Prostate gland (tissue), 2 donors: Measurements from ENCODE around the gene ARHGAP6. TPM values are rescaled to one million over a fixed set of nuclear protein-coding genes. Genes with fewer than 3 reads are reported as not detected.
"Not testable (repeated sequence)": the region's sequence is repeated elsewhere in the genome, so short reads cannot be mapped to it uniquely, and the experiment has no call there.

Experiments used
- DNase-seq: peaks from one replicate; pipeline ENCODE4 v3.0.0-alpha.2; 2019; ENCODE audit warnings: low spot score
- H3K27ac ChIP-seq, 2 donors: fragments of 200-600 bp; sonication (generic); 2 replicates each; pipeline ENCODE4 v1.5.1; 2017 to 2019
- H3K27me3 ChIP-seq: fragments of 200-600 bp; sonication (generic); replicated peaks from 2 replicates; pipeline ENCODE4 v1.5.1; 2019; ENCODE audit not compliant: insufficient read depth
- H3K36me3 ChIP-seq, 2 donors: fragments of 200-600 bp; sonication (generic); 1 replicate in 1 of 2; 2 replicates in 1 of 2; pipeline versions ENCODE4 v1.5.1 to v1.8.1; 2017 to 2019
- H3K4me1 ChIP-seq: fragments of 200-600 bp; sonication (generic); replicated peaks from 2 replicates; pipeline ENCODE4 v1.5.1; 2019
- H3K4me3 ChIP-seq, 2 donors: fragments of 200-600 bp; sonication (generic); 2 replicates each; pipeline ENCODE4 v1.5.1; 2017 to 2019
- H3K9me3 ChIP-seq: fragments of 200-600 bp; sonication (generic); 2 replicates; pipeline ENCODE4 v1.5.1; 2017
- CTCF ChIP-seq, 4 experiments: fragments of 200-600 bp in 2 of 4; fragments of 450-650 bp in 2 of 4; sonication (generic) in 2 of 4; IDR thresholded peaks; 1 replicate in 3 of 4; 2 replicates in 1 of 4; pipeline ENCODE4 v1.5.1; 2016 to 2019; ENCODE audit warnings: antibody characterized with exemption in 4 of 4, mild to moderate bottlenecking in 2 of 4, moderate library complexity in 2 of 4
- POLR2A ChIP-seq: fragments of 450-650 bp; IDR thresholded peaks from one replicate; pipeline ENCODE4 v1.6.1; 2016; ENCODE audit warnings: antibody characterized with exemption, mild to moderate bottlenecking
- POLR2AphosphoS5 ChIP-seq: sonication (generic); formaldehyde crosslinking; IDR thresholded peaks from one replicate; pipeline ENCODE4 v1.6.1; 2017; ENCODE audit warnings: antibody characterized with exemption
- WGBS: methylation state at CpG from one replicate; pipeline ENCODE4 v1.1.5; 2018; 5-methylcytosine and 5-hydroxymethylcytosine counted together
- intact Hi-C: fragments of 100-400 bp; cut with DNase I; formaldehyde crosslinking; loops from one replicate; pipeline ENCODE4 v1.14.2; 2022
- total RNA-seq, 2 donors: library from RNA; depleted of rRNA; stranded (reverse); fragments of >200 nt; gene quantifications; one replicate each; pipeline ENCODE4 v1.1.0, GENCODE V29; 2016

Gene ARHGAP6
- total RNA-seq, 2 donors from 2014 or later, result 72.6 to 73.7 TPM

- H3K27me3 ChIP-seq, result no peaks in the 10 kb centered on the region
- H3K4me1 ChIP-seq, result no peaks in the 10 kb centered on the region
- intact Hi-C loops, result no loop called here
- H3K27ac ChIP-seq, result no peak overlapping the region
- TF ChIP-seq POLR2A (no peak), POLR2AphosphoS5 (no peak), CTCF (IDR thresholded peaks at IDR 0.05) (no peak)
- DNase-seq, result no peak
- H3K4me3 ChIP-seq, result no peak overlapping the region
- no peaks in the 10 kb centered on the region for H3K36me3 ChIP-seq
- WGBS, result 56% methylated on average over 5 of the region's 5 CpGs
- H3K9me3 ChIP-seq, result no peaks in the 10 kb centered on the region
Observed at GRCh38 chrX:11499076-11500044, 166.4 kb downstream of the ARHGAP6 start.

- intact Hi-C loops, H3K27me3 ChIP-seq, H3K4me3 ChIP-seq, DNase-seq, H3K4me1 ChIP-seq, H3K27ac ChIP-seq, H3K9me3 ChIP-seq, H3K36me3 ChIP-seq: not testable (repeated sequence)
- 100% methylated on average over 2 of the region's 2 CpGs for WGBS
Observed at GRCh38 chrX:11491375-11491774, 174.3 kb downstream of the ARHGAP6 start.

- H3K9me3 ChIP-seq, result no peaks in the 10 kb centered on the region
- H3K27me3 ChIP-seq, result no peaks in the 10 kb centered on the region
- H3K4me3 ChIP-seq, result no peak overlapping the region
- TF ChIP-seq POLR2A (no peak), POLR2AphosphoS5 (no peak), CTCF (IDR thresholded peaks at IDR 0.05) (no peak)
- H3K27ac ChIP-seq, result no peak overlapping the region
- intact Hi-C loops, result no loop called here
- no peaks in the 10 kb centered on the region for H3K4me1 ChIP-seq
- H3K36me3 ChIP-seq, result no peaks in the 10 kb centered on the region
- WGBS, result 76% methylated on average over 1 of the region's 1 CpG
- no peak for DNase-seq
Observed at GRCh38 chrX:11484290-11484689, 181.4 kb downstream of the ARHGAP6 start.

GRCh38 chrX:11481035-11481434, 184.7 kb downstream of the ARHGAP6 start:
- Histone ChIP-seq H3K36me3 (no peaks in the 10 kb centered on the region), H3K27me3 (no peaks in the 10 kb centered on the region), H3K9me3 (no peaks in the 10 kb centered on the region), H3K27ac (no peak overlapping the region), H3K4me3 (no peak overlapping the region), H3K4me1 (no peaks in the 10 kb centered on the region)
- 78% methylated on average over 3 of the region's 3 CpGs for WGBS
- DNase-seq, result no peak
- TF ChIP-seq POLR2A (no peak), CTCF (IDR thresholded peaks at IDR 0.05) (no peak), POLR2AphosphoS5 (no peak)
- intact Hi-C loops, result no loop called here

GRCh38 chrX:11480626-11481025, 185.1 kb downstream of the ARHGAP6 start:
- Histone ChIP-seq H3K27ac (no peak overlapping the region), H3K9me3 (no peaks in the 10 kb centered on the region), H3K36me3 (no peaks in the 10 kb centered on the region), H3K27me3 (no peaks in the 10 kb centered on the region), H3K4me1 (no peaks in the 10 kb centered on the region), H3K4me3 (no peak overlapping the region)
- no peak for DNase-seq
- TF ChIP-seq POLR2A (no peak), CTCF (IDR thresholded peaks at IDR 0.05) (no peak), POLR2AphosphoS5 (no peak)
- intact Hi-C loops, result no loop called here
